C4-2B (cell line): ENCODE data around the gene NUP62.
"Not testable (repeated sequence)": the region's sequence is repeated elsewhere in the genome, so short reads cannot be mapped to it uniquely, and the experiment has no call there.

Source experiments
- H3K27ac ChIP-seq: fragments of 450-650 bp; 2 replicates; pipeline ENCODE4 v1.5.1; 2017
- ZFX ChIP-seq: fragments of 450-650 bp; IDR thresholded peaks from 2 replicates; pipeline ENCODE4 v1.6.1; 2017
- TF ChIP-seq, protein P1 (sequence below): fragments of 450-650 bp; conservative IDR thresholded peaks from 2 replicates; pipeline ENCODE4 v1.5.1; 2017; ENCODE audit warnings: mild to moderate bottlenecking

Gene NUP62

DNA sequence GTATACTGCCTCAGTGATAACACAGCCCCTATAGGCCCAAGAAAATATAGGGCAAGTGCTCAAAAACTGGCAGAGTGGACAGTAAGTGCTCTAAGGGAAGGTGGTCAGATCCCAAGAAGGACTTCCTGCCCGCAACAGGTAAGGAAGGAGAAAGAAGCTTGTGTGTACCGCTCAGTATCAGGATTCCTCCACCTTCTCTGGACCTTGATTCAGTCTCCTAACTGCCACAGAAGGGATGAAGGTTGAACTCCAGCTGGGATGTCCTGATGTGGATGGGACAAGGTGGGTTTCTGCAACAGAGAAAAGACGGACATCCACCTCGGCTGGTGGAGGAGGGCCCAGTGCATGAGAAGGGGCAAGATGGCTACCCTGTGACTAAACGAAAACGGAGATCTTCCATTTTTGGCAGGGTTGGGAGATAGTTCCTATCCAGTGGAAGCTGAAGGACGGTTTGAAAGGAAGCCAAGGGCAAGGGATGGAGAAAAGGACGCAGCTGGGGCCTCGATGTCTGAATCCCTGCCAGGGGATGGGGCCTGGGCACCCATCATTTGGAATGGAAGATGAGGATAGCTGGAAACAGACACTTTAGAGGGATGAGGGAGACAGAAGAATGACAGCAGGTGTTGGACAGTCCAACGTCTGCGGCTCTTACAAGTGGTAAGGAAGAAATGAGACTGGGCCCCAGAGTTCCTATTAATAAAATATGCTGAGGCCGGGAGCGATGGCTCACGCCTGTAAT, 1.6 kb downstream of the NUP62 start:
- TF ChIP-seq, protein P1, sequence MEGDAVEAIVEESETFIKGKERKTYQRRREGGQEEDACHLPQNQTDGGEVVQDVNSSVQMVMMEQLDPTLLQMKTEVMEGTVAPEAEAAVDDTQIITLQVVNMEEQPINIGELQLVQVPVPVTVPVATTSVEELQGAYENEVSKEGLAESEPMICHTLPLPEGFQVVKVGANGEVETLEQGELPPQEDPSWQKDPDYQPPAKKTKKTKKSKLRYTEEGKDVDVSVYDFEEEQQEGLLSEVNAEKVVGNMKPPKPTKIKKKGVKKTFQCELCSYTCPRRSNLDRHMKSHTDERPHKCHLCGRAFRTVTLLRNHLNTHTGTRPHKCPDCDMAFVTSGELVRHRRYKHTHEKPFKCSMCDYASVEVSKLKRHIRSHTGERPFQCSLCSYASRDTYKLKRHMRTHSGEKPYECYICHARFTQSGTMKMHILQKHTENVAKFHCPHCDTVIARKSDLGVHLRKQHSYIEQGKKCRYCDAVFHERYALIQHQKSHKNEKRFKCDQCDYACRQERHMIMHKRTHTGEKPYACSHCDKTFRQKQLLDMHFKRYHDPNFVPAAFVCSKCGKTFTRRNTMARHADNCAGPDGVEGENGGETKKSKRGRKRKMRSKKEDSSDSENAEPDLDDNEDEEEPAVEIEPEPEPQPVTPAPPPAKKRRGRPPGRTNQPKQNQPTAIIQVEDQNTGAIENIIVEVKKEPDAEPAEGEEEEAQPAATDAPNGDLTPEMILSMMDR = no peak
- no peak for TF ChIP-seq ZFX
- peak overlapping the region; percentile 100 for H3K27ac ChIP-seq

DNA sequence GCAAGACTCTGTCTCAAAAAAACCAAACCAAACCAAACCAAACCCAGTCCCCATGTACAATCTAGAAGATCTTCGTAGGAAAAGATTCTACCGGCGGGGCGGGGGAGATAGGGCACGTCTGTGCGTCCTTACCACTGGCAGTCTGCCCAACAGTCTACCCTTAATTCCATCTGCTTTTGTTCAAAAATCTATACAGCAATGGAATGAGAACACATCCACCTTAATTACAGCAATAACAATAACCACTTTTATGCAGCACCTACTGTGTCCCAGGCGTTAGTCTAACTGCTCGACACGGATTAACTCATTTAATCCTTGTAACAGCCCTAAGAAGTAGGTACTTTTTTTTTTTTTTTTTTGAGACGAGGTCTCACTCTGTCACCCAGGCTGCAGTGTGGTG, 2.8 kb downstream of the NUP62 start:
- TF ChIP-seq ZFX = no peak
- TF ChIP-seq, protein P1 = no peak
- no peak overlapping the region for H3K27ac ChIP-seq

DNA sequence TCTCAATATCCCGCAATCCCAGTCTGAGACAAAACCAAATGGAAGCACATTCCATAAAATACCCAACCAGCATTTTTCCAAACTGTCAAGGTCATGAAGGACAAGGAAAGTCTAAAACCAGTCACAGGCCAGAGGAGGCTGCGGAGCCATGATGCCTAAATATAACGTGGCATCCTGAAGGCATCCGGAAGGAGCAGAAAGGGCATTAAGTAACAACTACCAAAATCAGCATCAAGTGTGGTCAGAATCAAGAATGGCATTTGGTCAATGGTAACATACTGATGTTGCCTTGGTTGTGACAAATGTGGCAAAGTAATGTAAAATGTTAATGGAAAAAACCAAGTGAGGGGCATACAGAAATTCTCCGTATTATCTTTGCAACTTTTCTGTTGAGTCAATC, 3.8 kb downstream of the NUP62 start:
- H3K27ac ChIP-seq = no peak overlapping the region
- TF ChIP-seq, protein P1 = no peak

DNA sequence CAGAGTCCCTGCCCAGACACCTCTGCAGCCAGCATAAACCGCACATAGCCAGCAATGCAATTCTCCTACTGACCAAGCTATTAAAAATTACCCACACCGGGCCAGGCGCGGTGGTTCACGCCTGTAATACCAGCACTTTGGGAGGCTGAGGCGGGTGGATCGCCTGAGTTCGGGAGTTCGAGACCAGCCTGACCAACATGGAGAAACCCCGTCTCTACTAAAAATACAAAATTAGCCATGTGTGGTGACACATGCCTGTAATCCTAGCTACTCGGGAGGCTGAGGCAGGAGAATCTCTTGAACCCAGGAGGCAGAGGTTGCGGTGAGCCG, 4.5 kb downstream of the NUP62 start:
- H3K27ac ChIP-seq = not testable (repeated sequence)

DNA sequence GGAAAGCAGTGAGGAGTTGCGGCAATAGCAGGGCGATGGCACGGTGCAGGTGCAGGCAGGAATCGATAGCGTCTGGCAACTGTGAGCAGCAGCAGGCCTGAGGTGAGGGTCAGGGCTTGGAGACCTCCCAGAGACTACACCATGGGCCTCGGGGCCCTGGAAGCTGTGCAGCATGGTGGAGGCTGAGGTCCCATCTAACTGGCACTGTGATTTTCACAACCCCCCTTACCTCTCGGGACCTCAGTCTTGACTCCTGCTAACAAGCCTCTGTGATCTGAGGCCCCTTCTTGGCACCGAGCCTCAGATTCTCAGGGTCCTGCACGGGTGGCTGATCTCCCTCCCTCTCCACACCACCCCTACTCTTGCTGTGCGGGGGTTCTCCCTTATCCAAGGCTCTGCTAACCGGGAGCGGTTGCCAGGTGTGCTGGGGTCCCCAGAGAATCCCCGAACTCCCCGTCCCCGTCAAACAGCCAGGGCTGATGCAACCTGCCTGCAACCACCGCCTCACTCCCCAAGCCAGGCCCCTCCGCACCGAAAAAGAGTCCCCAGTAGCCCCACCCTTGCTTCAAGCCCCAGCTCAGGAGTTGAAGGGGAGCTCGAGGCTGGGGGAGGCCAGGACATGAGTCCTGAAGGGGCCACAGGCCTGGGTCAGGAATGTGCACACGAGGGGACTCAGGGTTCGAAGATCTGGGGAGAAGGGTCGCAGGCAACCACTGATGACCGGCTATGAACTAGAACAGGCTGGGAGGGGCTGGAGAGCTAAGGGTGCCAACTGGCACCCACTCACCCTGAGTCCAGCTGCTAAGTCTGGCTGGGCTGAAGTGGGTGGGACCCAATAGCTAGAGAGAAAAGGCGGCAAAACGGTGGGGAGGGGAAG, 5.1 kb downstream of the NUP62 start:
- TF ChIP-seq ZFX = no peak
- TF ChIP-seq, protein P1 = no peak
- no peak overlapping the region for H3K27ac ChIP-seq

DNA sequence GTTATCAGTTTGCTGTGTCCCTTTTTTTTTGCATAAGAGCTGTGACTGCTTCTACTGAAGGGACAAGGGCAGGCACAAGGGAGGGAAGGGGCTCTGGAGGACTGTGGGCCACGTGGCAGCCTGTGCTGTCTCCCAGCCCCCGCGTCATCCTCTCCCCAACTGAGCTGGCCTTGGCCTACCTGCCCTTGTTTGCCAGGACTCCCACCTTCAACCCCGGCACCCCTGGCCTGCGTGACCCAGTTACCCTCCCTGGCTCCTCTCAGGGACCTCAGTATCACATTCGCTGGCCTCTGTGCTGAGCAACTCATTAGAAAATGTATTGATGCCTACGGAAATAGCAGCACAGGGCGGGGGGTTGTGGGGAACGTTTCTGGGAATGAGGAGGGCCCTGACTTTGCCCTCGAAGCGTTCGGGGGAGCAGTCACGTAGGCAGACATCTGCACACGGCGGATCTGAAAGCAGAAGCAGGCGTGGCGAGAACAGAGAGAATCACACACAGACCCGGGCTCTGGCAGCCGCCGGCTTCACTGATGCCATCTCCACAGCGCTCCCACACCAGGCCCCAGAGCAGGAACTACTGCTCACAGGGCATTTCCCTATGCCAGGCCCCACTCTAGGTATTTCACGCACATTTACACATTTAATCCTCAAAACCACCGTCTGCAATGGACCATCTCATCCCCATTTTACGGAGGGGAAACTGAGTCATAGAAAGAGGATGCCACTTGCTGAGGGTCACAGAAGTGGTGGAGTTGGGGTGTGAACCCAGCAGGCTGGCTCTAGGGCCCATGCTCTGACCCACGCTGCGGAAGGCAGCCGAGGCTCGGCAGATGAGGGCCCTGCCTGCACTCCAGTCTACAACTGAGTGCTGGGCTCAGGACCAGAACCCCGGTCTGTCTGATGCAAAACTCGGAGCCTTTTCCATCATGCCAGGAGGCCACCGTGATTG, 6.0 kb downstream of the NUP62 start:
- TF ChIP-seq, protein P1 = no peak
- no peak for TF ChIP-seq ZFX
- no peak overlapping the region for H3K27ac ChIP-seq

DNA sequence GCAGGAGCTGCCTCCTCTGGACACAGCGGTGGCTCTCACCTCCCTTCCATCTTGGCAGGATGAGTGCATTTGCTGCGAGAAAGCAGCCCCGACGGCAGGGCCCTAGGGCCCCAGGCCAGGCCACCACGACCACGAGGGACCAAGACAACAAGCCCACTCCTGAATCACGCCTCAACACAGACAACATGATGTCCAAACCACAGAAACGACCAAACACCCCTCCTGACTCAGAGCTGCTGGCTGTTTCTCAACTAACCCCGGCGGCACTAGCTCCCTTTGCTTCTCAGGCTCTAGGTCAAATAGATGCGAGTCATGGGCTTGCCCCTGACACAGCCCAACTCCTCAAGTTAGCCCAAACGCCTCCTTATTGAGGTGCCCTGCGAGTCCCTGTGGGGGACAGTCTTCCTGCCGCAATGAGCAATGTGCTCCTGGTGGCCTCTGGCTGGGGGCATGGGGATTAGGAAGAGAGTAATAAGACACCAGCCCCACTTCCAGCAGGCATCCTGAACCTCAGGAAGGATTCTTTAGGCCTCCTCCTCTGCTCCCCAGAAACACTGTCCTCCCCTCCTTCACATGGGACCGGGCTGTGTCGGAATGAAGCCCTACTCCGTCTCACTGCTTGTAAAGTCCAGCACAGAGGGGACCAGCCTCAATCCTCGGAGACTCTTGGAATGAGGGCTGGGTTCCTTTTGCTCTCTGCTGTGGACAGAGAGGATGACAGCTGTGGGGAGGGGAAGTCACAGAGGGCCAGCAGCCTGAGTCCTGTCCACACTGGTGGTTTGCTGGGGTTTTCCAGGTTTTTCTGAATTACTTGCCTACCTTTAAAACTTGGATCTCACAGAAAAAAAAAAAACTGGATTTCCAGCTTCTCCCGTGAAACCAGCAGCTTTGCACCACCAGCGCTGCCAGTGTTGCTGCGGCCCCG, 7.2 kb downstream of the NUP62 start:
- TF ChIP-seq ZFX = no peak
- TF ChIP-seq, protein P1 = no peak
- no peak overlapping the region for H3K27ac ChIP-seq
